ENCODE measurements around the gene MPC1.

GRCh38 chr6:166413491-166413951, 30.8 kb upstream of the MPC1 start:
- TF ChIP-seq CTCF (IDR thresholded peaks at IDR 0.05) (no peak), POLR2A (IDR thresholded peaks at IDR 0.05) (no peak), EP300 (IDR thresholded peaks at IDR 0.05; ENCODE audit: low read depth) (no peak), POLR2AphosphoS5 (IDR thresholded peaks at IDR 0.05) (no peak)

Measured in transverse colon (tissue), 4 donors.